Large intestine (tissue), 3 donors: ENCODE measurements around the gene CNTNAP1. TPM values are rescaled to one million over a fixed set of nuclear protein-coding genes. Genes with fewer than 3 reads are reported as not detected.

ENCODE experiments used
- DNase-seq, 2 donors: peaks; one replicate each; pipeline versions ENCODE4 v3.0.0 to v3.0.0-alpha.2; 2013
- H3K27ac ChIP-seq: one replicate; pipeline ENCODE4 v1.5.1; 2013; ENCODE audit warnings: low read length
- H3K27me3 ChIP-seq: 2 replicates; pipeline ENCODE4 v1.6.1; 2013; ENCODE audit warnings: low read length; ENCODE audit not compliant: control insufficient read depth, insufficient read depth
- H3K36me3 ChIP-seq: 2 replicates; pipeline ENCODE4 v1.6.1; 2013; ENCODE audit warnings: low read length; ENCODE audit not compliant: control insufficient read depth, insufficient read depth
- H3K4me1 ChIP-seq: one replicate; pipeline ENCODE4 v1.6.1; 2013; ENCODE audit warnings: low read length; ENCODE audit not compliant: control insufficient read depth, insufficient read depth
- H3K4me3 ChIP-seq: one replicate; pipeline ENCODE4 v1.5.1; 2013; ENCODE audit warnings: low read length
- H3K9me3 ChIP-seq: one replicate; pipeline ENCODE4 v1.6.1; 2013; ENCODE audit warnings: mild to moderate bottlenecking, low read depth, low read length, moderate library complexity; ENCODE audit not compliant: control insufficient read depth
- WGBS: methylation state at CpG from one replicate; pipeline ENCODE4 v1.1.5; 2013; ENCODE audit warnings: low lambda C conversion rate; ENCODE audit not compliant: insufficient coverage; 5-methylcytosine and 5-hydroxymethylcytosine counted together
- polyA plus RNA-seq: library from polyadenylated mRNA; unstranded; fragments of 120-200 nt; gene quantifications from one replicate; pipeline ENCODE4 v1.2.1, GENCODE V29; 2013

Gene CNTNAP1
- polyA plus RNA-seq, 1 donor: 7.5 TPM

GRCh38 chr17:42699415-42699740, 17.0 kb downstream of the CNTNAP1 start:
- Histone ChIP-seq H3K36me3 (peaks cover 64% of the 10 kb centered on the region), H3K4me1 (no peaks in the 10 kb centered on the region), H3K4me3 (no peak overlapping the region), H3K9me3 (no peaks in the 10 kb centered on the region), H3K27ac (no peak overlapping the region), H3K27me3 (no peaks in the 10 kb centered on the region)
- WGBS: no CpG with 5 or more reads among the region's 4 CpGs
- no peak for DNase-seq

DNA sequence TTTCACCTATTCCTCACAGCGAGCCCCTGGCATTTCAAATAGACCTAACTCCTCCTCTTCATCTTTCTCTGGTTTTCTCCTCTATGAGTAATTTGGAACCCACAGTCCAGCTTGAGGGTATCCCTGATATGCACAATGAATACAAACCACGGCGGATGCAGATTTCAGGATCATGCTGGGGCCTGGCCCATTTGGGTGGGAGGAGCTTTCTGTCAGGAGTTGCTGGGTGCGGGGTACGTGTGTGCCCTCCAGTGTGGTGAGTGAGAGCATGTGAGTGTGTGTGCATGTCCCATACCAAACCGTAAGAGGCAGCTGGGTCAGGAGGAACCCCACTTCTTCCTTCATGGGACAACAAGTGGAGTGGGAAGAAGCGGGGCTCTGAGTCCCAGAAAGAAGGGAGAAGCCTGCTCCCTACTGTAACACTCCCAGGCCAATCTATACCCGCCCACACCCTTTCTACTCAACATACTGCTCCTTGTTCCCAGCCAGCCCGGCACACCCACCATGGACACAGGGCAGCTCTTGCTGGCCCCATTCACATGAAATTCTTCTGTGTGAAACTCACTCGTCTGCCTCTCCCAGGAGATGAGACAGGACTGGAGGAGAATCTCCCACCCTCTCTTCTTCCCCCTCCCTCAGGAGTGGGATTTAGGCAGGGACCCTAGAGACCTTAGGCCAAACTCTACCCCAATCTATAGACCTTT, 18.4 kb downstream of the CNTNAP1 start:
- no peaks in the 10 kb centered on the region for H3K9me3 ChIP-seq
- no peaks in the 10 kb centered on the region for H3K27me3 ChIP-seq
- DNase-seq: no peak
- no peak overlapping the region for H3K4me3 ChIP-seq
- H3K4me1 ChIP-seq: no peaks in the 10 kb centered on the region
- 67% methylated on average over 1 of the region's 10 CpGs for WGBS
- H3K36me3 ChIP-seq: peaks cover 70% of the 10 kb centered on the region
- no peak overlapping the region for H3K27ac ChIP-seq

DNA sequence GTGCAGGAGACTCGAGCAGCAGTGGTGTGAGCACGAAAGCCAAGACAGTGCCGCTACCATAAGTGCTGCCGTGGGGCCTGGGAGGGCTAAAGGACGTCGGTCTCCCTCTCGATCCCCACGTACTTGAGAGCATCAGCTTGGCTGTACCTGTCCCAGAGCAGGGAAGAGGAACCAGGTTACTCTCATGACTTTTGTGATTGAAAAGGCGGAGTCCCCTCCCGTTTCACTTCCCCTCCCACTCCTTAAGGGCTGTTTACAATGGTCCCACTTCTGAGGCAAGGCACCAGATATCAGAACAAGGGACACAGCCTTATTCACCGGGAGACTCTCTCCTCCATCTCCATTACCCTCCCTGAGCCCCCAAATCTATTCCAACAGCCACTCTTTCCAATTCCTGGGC, 20.1 kb downstream of the CNTNAP1 start:
- H3K4me1 ChIP-seq: no peaks in the 10 kb centered on the region
- no peaks in the 10 kb centered on the region for H3K27me3 ChIP-seq
- no peaks in the 10 kb centered on the region for H3K9me3 ChIP-seq
- H3K36me3 ChIP-seq: peaks cover 83% of the 10 kb centered on the region
- DNase-seq: no peak
- WGBS: no CpG with 5 or more reads among the region's 11 CpGs
- H3K27ac ChIP-seq: no peak overlapping the region
- H3K4me3 ChIP-seq: no peak overlapping the region

- WGBS: no CpG with 5 or more reads among the region's 5 CpGs
- Histone ChIP-seq H3K27me3 (no peaks in the 10 kb centered on the region), H3K9me3 (no peaks in the 10 kb centered on the region), H3K4me1 (no peaks in the 10 kb centered on the region), H3K36me3 (peaks cover 91% of the 10 kb centered on the region), H3K27ac (no peak overlapping the region), H3K4me3 (no peak overlapping the region)
- DNase-seq: no peak
Observed at GRCh38 chr17:42704490-42704836, 22.1 kb downstream of the CNTNAP1 start.

DNA sequence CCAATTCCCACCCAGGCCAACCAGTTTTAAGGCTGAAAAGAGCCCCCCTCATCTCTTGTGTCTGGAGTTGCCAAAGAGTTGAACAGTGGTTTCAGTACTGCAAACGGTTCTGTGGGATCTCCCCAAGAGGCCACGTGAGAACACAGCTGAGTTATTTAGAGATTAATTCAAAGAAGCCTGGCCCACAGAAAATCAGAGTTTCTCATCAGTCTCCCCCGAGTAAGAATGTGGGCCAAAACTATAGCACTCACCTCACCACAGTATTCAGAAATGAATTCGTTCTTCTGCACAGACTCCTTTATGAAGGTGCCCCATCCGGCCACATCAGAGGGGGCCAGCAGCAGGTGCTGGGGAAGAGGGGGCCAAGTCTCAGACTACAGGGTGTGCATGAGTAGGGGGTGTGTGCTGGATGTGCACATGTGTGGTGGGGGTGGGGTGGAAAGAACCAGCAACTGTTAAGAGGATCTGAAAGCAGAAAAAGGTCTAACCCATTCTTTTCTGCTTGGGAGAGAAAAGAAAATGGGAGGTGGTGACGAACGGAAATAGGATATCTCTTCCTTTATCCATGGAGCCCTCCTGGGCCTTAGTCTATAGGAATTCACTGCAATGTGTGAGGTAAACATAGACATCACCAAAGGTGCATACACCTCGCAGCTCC, 22.6 kb downstream of the CNTNAP1 start:
- WGBS: 100% methylated on average over 1 of the region's 8 CpGs
- Histone ChIP-seq H3K27me3 (no peaks in the 10 kb centered on the region), H3K9me3 (no peaks in the 10 kb centered on the region), H3K4me3 (no peak overlapping the region), H3K36me3 (peaks cover 94% of the 10 kb centered on the region), H3K4me1 (no peaks in the 10 kb centered on the region), H3K27ac (no peak overlapping the region)
- DNase-seq: no peak

GRCh38 chr17:42706732-42707131, 24.4 kb downstream of the CNTNAP1 start:
- WGBS: 94% methylated on average over 3 of the region's 5 CpGs
- no peak for DNase-seq
- Histone ChIP-seq H3K4me1 (no peaks in the 10 kb centered on the region), H3K9me3 (no peaks in the 10 kb centered on the region), H3K4me3 (no peak overlapping the region), H3K27ac (no peak overlapping the region), H3K36me3 (peaks cover 90% of the 10 kb centered on the region), H3K27me3 (no peaks in the 10 kb centered on the region)

DNA sequence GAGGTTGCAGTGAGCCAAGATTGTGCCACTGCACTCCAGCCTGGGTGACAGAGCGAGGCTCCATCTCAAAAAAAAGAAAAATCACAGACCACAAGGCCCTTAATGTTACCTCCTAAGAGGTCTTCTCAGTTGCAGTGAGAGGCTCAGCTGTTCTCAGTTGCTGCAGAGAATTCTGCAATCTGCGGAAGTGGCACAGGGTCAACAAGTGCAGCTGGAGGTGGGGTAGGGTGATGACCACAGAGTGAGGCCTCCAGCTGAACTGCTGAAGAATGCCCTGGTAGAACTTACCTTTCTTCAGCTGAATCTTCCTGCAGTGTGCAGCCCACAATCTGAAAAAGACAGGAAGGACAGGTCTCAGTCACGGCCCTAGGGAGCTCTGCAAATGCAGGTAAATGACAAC, 26.3 kb downstream of the CNTNAP1 start:
- Histone ChIP-seq H3K9me3 (no peaks in the 10 kb centered on the region), H3K36me3 (peaks cover 84% of the 10 kb centered on the region)
- no CpG with 5 or more reads among the region's 3 CpGs for WGBS

DNA sequence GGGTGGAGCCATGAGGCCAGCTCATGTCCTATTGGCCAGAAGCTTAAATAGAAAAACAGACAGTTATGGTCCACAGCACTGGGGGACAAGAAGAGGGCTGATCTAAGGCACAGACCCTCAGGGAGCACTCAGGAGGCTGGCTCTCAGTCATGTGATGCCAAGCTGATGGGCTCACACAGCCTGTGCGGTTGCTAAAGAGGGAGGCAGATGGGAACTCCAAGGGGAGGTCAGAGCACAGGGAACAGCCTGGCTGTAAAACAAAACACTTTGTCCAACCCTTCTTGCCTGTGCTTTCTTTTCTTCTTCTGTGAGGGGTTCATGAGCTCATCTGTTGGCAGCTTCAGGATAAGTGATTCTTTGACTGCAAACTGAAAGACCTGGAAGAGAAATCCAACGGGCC, 27.2 kb downstream of the CNTNAP1 start:
- Histone ChIP-seq H3K27me3 (no peaks in the 10 kb centered on the region), H3K27ac (no peak overlapping the region), H3K36me3 (peaks cover 79% of the 10 kb centered on the region), H3K9me3 (no peaks in the 10 kb centered on the region), H3K4me1 (no peaks in the 10 kb centered on the region), H3K4me3 (no peak overlapping the region)
- no peak for DNase-seq
- no CpG with 5 or more reads among the region's 2 CpGs for WGBS

More for the DNA sequence above, 26.3 kb downstream of the CNTNAP1 start:
- Histone ChIP-seq H3K27me3 (no peaks in the 10 kb centered on the region), H3K27ac (no peak overlapping the region), H3K4me1 (no peaks in the 10 kb centered on the region), H3K4me3 (no peak overlapping the region)
- no peak for DNase-seq

- Histone ChIP-seq H3K27me3 (no peaks in the 10 kb centered on the region), H3K4me3 (no peak overlapping the region), H3K36me3 (peaks cover 72% of the 10 kb centered on the region), H3K4me1 (no peaks in the 10 kb centered on the region), H3K9me3 (no peaks in the 10 kb centered on the region), H3K27ac (no peak overlapping the region)
- WGBS: no CpG with 5 or more reads among the region's 2 CpGs
- peak; percentile 48 to 56 for DNase-seq
Observed at GRCh38 chr17:42720996-42721583, 38.8 kb downstream of the CNTNAP1 start.

DNA sequence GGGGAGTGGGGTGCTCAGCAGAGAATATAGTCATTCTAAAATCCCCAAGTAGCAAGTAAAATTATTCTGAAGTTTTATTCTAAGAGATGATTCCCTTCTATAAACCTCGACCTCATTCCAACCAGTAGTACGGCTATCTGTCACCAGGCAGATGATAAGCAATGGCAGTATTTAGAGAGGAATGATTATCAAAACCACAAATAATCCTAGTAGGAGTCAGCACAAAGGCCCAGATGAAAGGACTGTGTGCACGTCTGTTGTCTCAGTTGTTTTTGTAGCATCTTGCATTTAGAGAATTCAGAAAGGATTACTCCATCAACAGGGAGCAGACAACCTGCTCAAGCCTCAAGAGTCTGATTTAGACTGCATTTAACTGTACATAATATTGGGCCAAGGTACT, 41.3 kb downstream of the CNTNAP1 start:
- peaks cover 58% of the 10 kb centered on the region for H3K36me3 ChIP-seq

More for the DNA sequence above, 41.3 kb downstream of the CNTNAP1 start:
- WGBS: no CpG with 5 or more reads among the region's 3 CpGs
- no peak overlapping the region for H3K27ac ChIP-seq
- no peaks in the 10 kb centered on the region for H3K27me3 ChIP-seq
- H3K9me3 ChIP-seq: no peaks in the 10 kb centered on the region
- no peak overlapping the region for H3K4me3 ChIP-seq
- no peak for DNase-seq
- no peaks in the 10 kb centered on the region for H3K4me1 ChIP-seq
